MM.1S (cell line): ENCODE measurements around the gene GMPR.

Source experiments
- DNase-seq: peaks from one replicate; pipeline ENCODE4 v3.0.0-alpha.2; 2015
- H2AFZ ChIP-seq: fragments of 300-600 bp; sonication (generic); 2 replicates; pipeline ENCODE4 v1.6.0; 2016; ENCODE audit warnings: antibody characterized with exemption, low read length
- H3F3A ChIP-seq: fragments of 300-600 bp; sonication (generic); 2 replicates; pipeline ENCODE4 v1.6.1; 2016; ENCODE audit warnings: mild to moderate bottlenecking, antibody characterized with exemption, low read length, moderate library complexity, mixed read lengths; ENCODE audit not compliant: insufficient read depth
- H3K27ac ChIP-seq: fragments of 300-600 bp; sonication (generic); 2 replicates; pipeline ENCODE4 v1.5.1; 2016; ENCODE audit warnings: mild to moderate bottlenecking, low read length
- H3K27me3 ChIP-seq: fragments of 300-600 bp; sonication (generic); replicated peaks from 2 replicates; pipeline ENCODE4 v1.6.0; 2016; ENCODE audit warnings: low read length; ENCODE audit not compliant: insufficient read depth
- H3K36me3 ChIP-seq: fragments of 300-600 bp; sonication (generic); replicated peaks from 2 replicates; pipeline ENCODE4 v1.6.1; 2016; ENCODE audit warnings: mild to moderate bottlenecking, low read length, mixed read lengths; ENCODE audit not compliant: insufficient read depth
- H3K4me1 ChIP-seq: fragments of 300-600 bp; sonication (generic); 2 replicates; pipeline ENCODE4 v1.6.1; 2016; ENCODE audit warnings: low read length, mixed read lengths
- H3K4me2 ChIP-seq: fragments of 300-600 bp; sonication (generic); 2 replicates; pipeline ENCODE4 v1.6.0; 2016; ENCODE audit warnings: low read depth, low read length
- H3K4me3 ChIP-seq: fragments of 300-600 bp; sonication (generic); 2 replicates; pipeline ENCODE4 v1.5.1; 2016; ENCODE audit warnings: low read length, mixed read lengths
- H3K79me2 ChIP-seq: fragments of 300-600 bp; sonication (generic); 2 replicates; pipeline ENCODE4 v1.6.1; 2016; ENCODE audit warnings: mixed run types, low read length, mixed read lengths
- H3K9ac ChIP-seq: fragments of 300-600 bp; sonication (generic); 2 replicates; pipeline ENCODE4 v1.6.1; 2016; ENCODE audit warnings: low read length, mixed read lengths
- H3K9me2 ChIP-seq: fragments of 300-600 bp; sonication (generic); replicated peaks from 2 replicates; pipeline ENCODE4 v1.6.1; 2016; ENCODE audit warnings: mild to moderate bottlenecking, low read length, mixed read lengths; ENCODE audit not compliant: insufficient read depth
- H3K9me3 ChIP-seq: fragments of 300-600 bp; sonication (generic); replicated peaks from 2 replicates; pipeline ENCODE4 v1.6.1; 2016; ENCODE audit warnings: mild to moderate bottlenecking, low read length, mixed read lengths; ENCODE audit not compliant: insufficient read depth
- H4K20me1 ChIP-seq: fragments of 300-600 bp; sonication (generic); 2 replicates; pipeline ENCODE4 v1.6.1; 2016; ENCODE audit warnings: mild to moderate bottlenecking, low read length, moderate library complexity, mixed read lengths; ENCODE audit not compliant: insufficient read depth
- CTCF ChIP-seq: fragments of 300-600 bp; sonication (generic); IDR thresholded peaks from 2 replicates; pipeline ENCODE4 v1.5.1; 2016; ENCODE audit warnings: antibody characterized with exemption, low read length, mixed read lengths
- EZH2 ChIP-seq: fragments of 300-600 bp; sonication (generic); optimal IDR thresholded peaks from 2 replicates; pipeline ENCODE3; 2017; ENCODE audit warnings: low read depth, mild to moderate bottlenecking, antibody characterized with exemption, low read length, mixed read lengths
- EZH2phosphoT487 ChIP-seq: fragments of 300-600 bp; sonication (generic); IDR thresholded peaks from 2 replicates; pipeline ENCODE4 v1.6.1; 2018; ENCODE audit warnings: antibody characterized with exemption, low read length

Gene GMPR

GRCh38 chr6:16273256-16273655 is 34.9 kb downstream of the GMPR start:
- no peaks in the 10 kb centered on the region for H3F3A ChIP-seq
- H3K9me3 ChIP-seq: no peaks in the 10 kb centered on the region
- peaks cover 8% of the 10 kb centered on the region; the same call in 1 of the 2 replicates for H3K4me1 ChIP-seq
- no peaks in the 10 kb centered on the region for H3K36me3 ChIP-seq
- no peaks in the 10 kb centered on the region for H4K20me1 ChIP-seq
- TF ChIP-seq EZH2phosphoT487 (no peak), EZH2 (no peak), CTCF (no peak)
- H3K79me2 ChIP-seq: no peaks in the 10 kb centered on the region
- H2AFZ ChIP-seq: no peak overlapping the region
- H3K9ac ChIP-seq: no peak overlapping the region
- H3K9me2 ChIP-seq: no peaks in the 10 kb centered on the region
- DNase-seq: no peak
- no peak overlapping the region for H3K4me3 ChIP-seq
- no peaks in the 10 kb centered on the region for H3K27me3 ChIP-seq
- no peak overlapping the region for H3K27ac ChIP-seq
- H3K4me2 ChIP-seq: no peak overlapping the region

GRCh38 chr6:16274483-16274882 is 36.1 kb downstream of the GMPR start:
- no peaks in the 10 kb centered on the region for H3K36me3 ChIP-seq
- H3F3A ChIP-seq: no peaks in the 10 kb centered on the region
- no peaks in the 10 kb centered on the region for H3K79me2 ChIP-seq
- H2AFZ ChIP-seq: no peak overlapping the region
- TF ChIP-seq CTCF: no peak
- TF ChIP-seq EZH2: no peak
- no peak for TF ChIP-seq EZH2phosphoT487
- no peak overlapping the region for H3K4me2 ChIP-seq
- H3K27ac ChIP-seq: no peak overlapping the region
- H3K9me2 ChIP-seq: no peaks in the 10 kb centered on the region
- DNase-seq: no peak
- H3K4me3 ChIP-seq: no peak overlapping the region
- H3K9me3 ChIP-seq: no peaks in the 10 kb centered on the region
- no peaks in the 10 kb centered on the region for H3K27me3 ChIP-seq
- no peak overlapping the region for H3K9ac ChIP-seq
- H3K4me1 ChIP-seq: peaks cover 8% of the 10 kb centered on the region; the same call in 1 of the 2 replicates
- H4K20me1 ChIP-seq: no peaks in the 10 kb centered on the region

- TF ChIP-seq CTCF (no peak), EZH2 (no peak), EZH2phosphoT487 (no peak)
- Histone ChIP-seq H3K27ac (no peak overlapping the region), H3F3A (no peaks in the 10 kb centered on the region), H3K9me3 (no peaks in the 10 kb centered on the region), H3K4me1 (peaks cover 8% of the 10 kb centered on the region; the same call in 1 of the 2 replicates), H3K9me2 (no peaks in the 10 kb centered on the region), H3K27me3 (no peaks in the 10 kb centered on the region), H4K20me1 (no peaks in the 10 kb centered on the region), H3K9ac (no peak overlapping the region), H3K4me2 (no peak overlapping the region), H3K79me2 (no peaks in the 10 kb centered on the region), H3K36me3 (no peaks in the 10 kb centered on the region), H3K4me3 (no peak overlapping the region), H2AFZ (no peak overlapping the region)
- DNase-seq: no peak
These were observed 36.6 kb downstream of the GMPR start for GRCh38 chr6:16274885-16275589.
